ENCODE results near the gene ETNK2. TPM values are rescaled to one million over a fixed set of nuclear protein-coding genes. Genes with fewer than 3 reads are reported as not detected.

Gene ETNK2
- total RNA-seq (ENCODE audit: low replicate concordance): 2.6 and 6.4 TPM in 2 replicates

- no peak for TF ChIP-seq CTCF (IDR thresholded peaks at IDR 0.05; ENCODE audit: insufficient read depth, low read length)
- no peak for DNase-seq (ENCODE audit: low read depth)
- H3K4me3 ChIP-seq (ENCODE audit: low read depth, low read length): peak within 1 kb of the TSS; percentile 68
Measured at GRCh38 chr1:204151552-204152309, at the start of gene ETNK2. ETNK2 (minus strand) TSS chr1:204152044; CDS start chr1:204151852, 192 bp downstream.

GRCh38 chr1:204201348-204202040 is 49.6 kb upstream of the ETNK2 start:
- no peak for TF ChIP-seq CTCF (IDR thresholded peaks at IDR 0.05; ENCODE audit: insufficient read depth, low read length)
- no peak overlapping the region for H3K4me3 ChIP-seq (ENCODE audit: low read depth, low read length)
- no peak for DNase-seq (ENCODE audit: low read depth)

- DNase-seq (ENCODE audit: low read depth): no peak
- TF ChIP-seq CTCF (IDR thresholded peaks at IDR 0.05; ENCODE audit: insufficient read depth, low read length): no peak
- H3K4me3 ChIP-seq (ENCODE audit: low read depth, low read length): no peak overlapping the region
Measured at GRCh38 chr1:204199579-204199978, 47.7 kb upstream of the ETNK2 start.

- no peak overlapping the region for H3K4me3 ChIP-seq (ENCODE audit: low read depth, low read length)
- peak; percentile 45 for DNase-seq (ENCODE audit: low read depth)
- TF ChIP-seq CTCF (IDR thresholded peaks at IDR 0.05; ENCODE audit: insufficient read depth, low read length): no peak
Measured at GRCh38 chr1:204198348-204199340, 46.8 kb upstream of the ETNK2 start.

GRCh38 chr1:204197068-204197467 is 45.2 kb upstream of the ETNK2 start:
- H3K4me3 ChIP-seq (ENCODE audit: low read depth, low read length): no peak overlapping the region
- no peak for TF ChIP-seq CTCF (IDR thresholded peaks at IDR 0.05; ENCODE audit: insufficient read depth, low read length)
- DNase-seq (ENCODE audit: low read depth): no peak

- TF ChIP-seq CTCF (IDR thresholded peaks at IDR 0.05; ENCODE audit: insufficient read depth, low read length): no peak
- H3K4me3 ChIP-seq (ENCODE audit: low read depth, low read length): no peak within 1 kb of the TSS
- no peak for DNase-seq (ENCODE audit: low read depth)
Measured at GRCh38 chr1:204196068-204196795, 44.4 kb upstream of the ETNK2 start, which contains the start of gene KISS1. KISS1 (minus strand) TSS chr1:204196491; CDS start chr1:204192876, 3,615 bp downstream.
